ENCODE results near the gene IPO9.

DNA sequence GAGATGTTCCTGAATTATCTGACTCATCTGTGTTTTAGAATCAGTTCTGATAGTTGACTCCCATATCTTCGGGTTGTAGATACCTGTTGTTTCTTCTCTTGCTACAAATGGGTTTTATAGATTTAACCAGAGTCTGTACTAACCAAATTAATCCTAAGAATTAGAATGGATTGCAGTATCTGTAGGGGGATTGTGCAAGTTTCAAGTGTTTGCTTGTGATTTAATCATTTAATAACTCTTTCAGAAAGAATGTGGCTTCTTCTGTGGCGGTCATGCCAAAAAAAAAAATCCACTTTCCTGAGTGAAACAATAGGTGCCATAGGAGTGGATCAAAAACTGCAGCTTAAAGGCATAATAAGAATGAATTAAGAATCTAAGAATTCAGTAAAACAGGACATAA lies 9.4 kb downstream of the IPO9 start:
- TF ChIP-seq, protein P1, sequence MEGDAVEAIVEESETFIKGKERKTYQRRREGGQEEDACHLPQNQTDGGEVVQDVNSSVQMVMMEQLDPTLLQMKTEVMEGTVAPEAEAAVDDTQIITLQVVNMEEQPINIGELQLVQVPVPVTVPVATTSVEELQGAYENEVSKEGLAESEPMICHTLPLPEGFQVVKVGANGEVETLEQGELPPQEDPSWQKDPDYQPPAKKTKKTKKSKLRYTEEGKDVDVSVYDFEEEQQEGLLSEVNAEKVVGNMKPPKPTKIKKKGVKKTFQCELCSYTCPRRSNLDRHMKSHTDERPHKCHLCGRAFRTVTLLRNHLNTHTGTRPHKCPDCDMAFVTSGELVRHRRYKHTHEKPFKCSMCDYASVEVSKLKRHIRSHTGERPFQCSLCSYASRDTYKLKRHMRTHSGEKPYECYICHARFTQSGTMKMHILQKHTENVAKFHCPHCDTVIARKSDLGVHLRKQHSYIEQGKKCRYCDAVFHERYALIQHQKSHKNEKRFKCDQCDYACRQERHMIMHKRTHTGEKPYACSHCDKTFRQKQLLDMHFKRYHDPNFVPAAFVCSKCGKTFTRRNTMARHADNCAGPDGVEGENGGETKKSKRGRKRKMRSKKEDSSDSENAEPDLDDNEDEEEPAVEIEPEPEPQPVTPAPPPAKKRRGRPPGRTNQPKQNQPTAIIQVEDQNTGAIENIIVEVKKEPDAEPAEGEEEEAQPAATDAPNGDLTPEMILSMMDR (optimal IDR thresholded peaks at IDR 0.05 in 1 of 3, IDR thresholded peaks at IDR 0.05 in 1 of 3, conservative IDR thresholded peaks at IDR 0.05 in 1 of 3; ENCODE audit: extremely low read depth in 1 of 3, insufficient read depth in 2 of 3, low read length in 3 of 3): no peak
- TF ChIP-seq EZH2 (IDR thresholded peaks at IDR 0.05; ENCODE audit: low read length): no peak
